MV-4-11 (cell line): ENCODE measurements around the gene ARHGAP42.
A peak's percentile ranks its signal among the peaks of the same experiment; 100 is the strongest.
"Not testable (repeated sequence)": the region's sequence is repeated elsewhere in the genome, so short reads cannot be mapped to it uniquely, and the experiment has no call there.

Source experiments
- DNase-seq: peaks from one replicate; lab custom pipeline; 2025; lab: John Stamatoyannopoulos, UW

ARHGAP42 gene

GRCh38 chr11:100872951-100873740 lies 186.1 kb downstream of the ARHGAP42 start:
- no peak for DNase-seq

DNA sequence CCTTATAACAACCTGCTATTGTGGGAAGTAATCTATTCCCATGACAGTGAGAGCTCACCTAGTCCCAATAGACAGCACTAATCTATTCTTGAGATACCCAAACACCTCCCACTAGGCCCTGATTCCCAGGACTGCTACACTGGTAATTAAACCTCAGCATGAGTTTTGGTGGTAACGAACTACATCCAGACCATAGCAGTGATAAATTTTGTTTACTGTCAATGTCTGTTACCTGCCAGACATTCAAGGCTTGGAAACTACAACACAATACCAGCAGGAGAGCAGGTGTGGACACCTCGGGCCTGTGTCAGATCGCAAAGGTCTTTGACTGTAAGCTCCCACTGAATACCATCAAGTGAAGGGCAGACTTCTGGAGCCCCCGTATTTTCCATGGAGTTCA lies 187.1 kb downstream of the ARHGAP42 start:
- DNase-seq, result no peak

GRCh38 chr11:100875521-100875869 lies 188.4 kb downstream of the ARHGAP42 start:
- no peak for DNase-seq

- DNase-seq, result no peak
Observed at GRCh38 chr11:100876815-100877520, 189.9 kb downstream of the ARHGAP42 start.

- DNase-seq, result no peak
Observed at GRCh38 chr11:100878474-100878873, 191.4 kb downstream of the ARHGAP42 start.

DNA sequence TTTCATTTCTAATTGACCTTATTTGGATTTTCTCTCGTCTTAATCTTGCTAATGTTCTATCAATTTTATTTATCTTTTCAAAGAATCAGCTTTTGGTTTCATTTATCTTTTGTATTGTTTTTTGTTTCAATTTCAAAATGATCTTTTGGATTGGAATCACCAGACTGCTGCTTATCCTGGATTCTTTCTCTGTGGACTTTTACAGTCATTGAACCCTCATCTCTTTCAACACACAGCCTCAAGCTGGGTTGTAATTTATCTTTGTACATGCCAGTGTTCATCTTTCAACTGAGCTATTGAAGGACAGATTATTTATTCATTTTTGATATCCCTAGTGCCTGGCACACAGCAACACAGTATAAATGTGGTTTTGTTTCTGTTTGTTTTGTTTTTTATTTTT lies 195.9 kb downstream of the ARHGAP42 start:
- DNase-seq, result no peak

DNA sequence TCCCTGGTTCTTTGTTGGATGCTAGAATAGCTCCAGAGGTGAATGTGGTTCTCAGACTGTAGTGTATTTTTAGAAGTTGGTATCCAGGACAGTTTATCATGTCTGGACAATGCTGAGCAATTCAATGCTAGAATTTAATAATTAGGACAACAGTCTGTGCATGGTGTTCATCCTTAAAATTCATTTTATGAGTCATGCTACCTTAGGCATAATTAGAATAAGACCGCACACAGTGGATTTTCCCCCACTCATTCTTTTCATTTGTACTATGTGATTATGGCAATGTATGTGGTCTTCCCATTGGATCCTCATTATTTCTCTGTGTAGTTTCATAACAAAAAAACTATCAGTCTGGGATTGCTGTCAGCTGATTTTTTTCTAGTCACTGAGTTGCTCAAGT lies 196.7 kb downstream of the ARHGAP42 start:
- DNase-seq, result no peak

GRCh38 chr11:100887659-100888058 lies 200.6 kb downstream of the ARHGAP42 start:
- no peak for DNase-seq

DNA sequence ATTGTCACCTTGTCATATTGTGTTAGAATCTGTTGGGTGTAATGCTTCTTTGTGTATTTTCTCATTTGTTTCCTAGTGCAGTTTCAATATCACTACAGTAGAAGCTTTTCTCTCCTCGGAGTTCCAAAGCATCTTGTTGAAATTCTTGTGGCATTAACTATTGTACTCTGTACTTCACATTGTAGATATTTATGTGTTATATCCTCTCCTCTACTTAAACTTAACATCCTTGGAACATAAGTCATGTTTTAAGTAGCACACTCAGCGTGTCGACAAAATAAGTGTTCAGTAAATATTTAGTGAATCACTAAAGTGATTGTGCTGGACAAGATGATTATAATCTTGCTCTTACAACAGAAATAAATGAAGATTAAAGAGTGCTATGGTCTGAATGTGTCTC lies 201.7 kb downstream of the ARHGAP42 start:
- no peak for DNase-seq

- DNase-seq, result no peak
Observed at GRCh38 chr11:100889758-100890157, 202.7 kb downstream of the ARHGAP42 start.

- no peak for DNase-seq
Observed at GRCh38 chr11:100890789-100891188, 203.7 kb downstream of the ARHGAP42 start.

- no peak for DNase-seq
Observed at GRCh38 chr11:100892886-100893285, 205.8 kb downstream of the ARHGAP42 start.

DNA sequence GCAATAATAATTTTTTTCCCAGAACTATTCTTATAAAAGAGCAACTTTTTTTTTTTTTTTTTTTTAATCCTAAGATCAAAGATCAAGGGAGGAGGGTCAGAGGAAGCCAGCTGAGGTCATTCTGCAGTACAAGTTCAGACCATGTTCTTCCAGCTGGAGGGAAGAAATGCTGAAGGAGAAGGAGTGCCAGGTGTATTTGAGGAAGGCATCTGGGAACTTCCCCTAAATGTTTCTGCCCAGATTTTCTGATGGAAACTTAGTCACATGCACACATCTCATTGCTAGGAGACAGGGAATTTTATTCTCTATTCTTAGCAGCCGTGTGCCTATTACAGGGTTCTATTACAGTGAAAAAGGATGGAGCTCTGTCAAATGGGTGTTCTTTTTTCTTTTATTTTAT lies 208.4 kb downstream of the ARHGAP42 start:
- no peak for DNase-seq

DNA sequence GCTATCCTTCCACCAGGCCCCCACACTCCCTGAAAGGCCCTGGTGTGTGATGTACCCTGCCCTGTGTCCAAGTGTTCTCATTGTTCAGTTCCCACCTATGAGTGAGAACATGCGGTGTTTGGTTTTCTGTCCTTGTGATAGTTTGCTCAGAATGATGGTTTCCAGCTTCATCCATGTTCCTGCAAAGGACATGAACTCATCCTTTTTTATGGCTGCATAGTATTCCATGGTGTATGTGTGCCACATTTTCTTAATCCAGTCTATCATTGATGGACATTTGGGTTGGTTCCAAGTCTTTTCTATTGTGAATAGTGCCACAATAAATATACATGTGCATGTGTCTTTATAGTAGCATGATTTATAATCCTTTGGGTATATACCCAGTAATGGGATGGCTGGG lies 208.9 kb downstream of the ARHGAP42 start:
- not testable (repeated sequence) for DNase-seq

DNA sequence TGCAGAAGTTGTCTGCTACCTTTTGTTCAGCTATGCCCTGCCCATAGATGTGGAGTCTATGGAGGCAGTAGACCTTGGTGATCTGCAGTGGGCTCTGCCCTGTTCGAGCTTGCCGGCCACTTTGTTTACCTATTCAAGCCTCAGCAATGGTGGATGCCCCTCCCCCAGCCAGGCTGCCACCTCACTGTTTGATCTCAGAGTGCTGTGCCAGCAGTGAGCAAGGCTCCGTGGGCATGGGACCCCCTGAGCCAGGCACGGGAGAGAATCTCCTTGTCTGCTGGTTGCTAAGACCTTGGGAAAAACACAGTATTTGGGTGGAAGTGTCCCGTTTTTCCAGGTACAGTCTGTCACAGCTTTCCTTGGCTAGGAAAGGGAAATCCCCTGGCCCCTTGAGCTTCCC lies 214.4 kb downstream of the ARHGAP42 start:
- DNase-seq, result not testable (repeated sequence)

GRCh38 chr11:100902454-100903141 lies 215.5 kb downstream of the ARHGAP42 start:
- no peak for DNase-seq

- DNase-seq, result no peak
Observed at GRCh38 chr11:100903284-100903683, 216.2 kb downstream of the ARHGAP42 start.

- DNase-seq, result no peak
Observed at GRCh38 chr11:100905684-100906083, 218.6 kb downstream of the ARHGAP42 start.

DNA sequence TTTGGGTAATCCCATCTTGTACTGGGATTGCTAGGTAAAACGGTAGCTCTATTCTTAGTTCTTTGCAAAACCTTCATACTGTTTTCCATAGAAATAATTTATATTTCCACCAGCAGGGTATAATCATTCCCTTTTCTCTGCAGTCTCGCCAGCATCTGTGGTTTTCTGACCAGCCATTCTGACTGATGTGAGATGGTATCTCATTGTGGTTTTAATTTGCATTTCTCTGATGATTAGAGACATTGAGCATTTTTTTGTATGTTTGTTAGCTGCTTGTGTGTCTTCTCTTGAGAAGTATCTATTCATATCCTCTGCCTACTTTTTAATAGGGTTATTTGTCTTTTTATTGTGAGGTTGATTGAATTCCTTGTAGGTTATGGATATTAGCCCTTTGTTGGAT lies 221.7 kb downstream of the ARHGAP42 start:
- DNase-seq, result no peak

GRCh38 chr11:100910808-100911207 lies 223.7 kb downstream of the ARHGAP42 start:
- DNase-seq, result peak; percentile 23

DNA sequence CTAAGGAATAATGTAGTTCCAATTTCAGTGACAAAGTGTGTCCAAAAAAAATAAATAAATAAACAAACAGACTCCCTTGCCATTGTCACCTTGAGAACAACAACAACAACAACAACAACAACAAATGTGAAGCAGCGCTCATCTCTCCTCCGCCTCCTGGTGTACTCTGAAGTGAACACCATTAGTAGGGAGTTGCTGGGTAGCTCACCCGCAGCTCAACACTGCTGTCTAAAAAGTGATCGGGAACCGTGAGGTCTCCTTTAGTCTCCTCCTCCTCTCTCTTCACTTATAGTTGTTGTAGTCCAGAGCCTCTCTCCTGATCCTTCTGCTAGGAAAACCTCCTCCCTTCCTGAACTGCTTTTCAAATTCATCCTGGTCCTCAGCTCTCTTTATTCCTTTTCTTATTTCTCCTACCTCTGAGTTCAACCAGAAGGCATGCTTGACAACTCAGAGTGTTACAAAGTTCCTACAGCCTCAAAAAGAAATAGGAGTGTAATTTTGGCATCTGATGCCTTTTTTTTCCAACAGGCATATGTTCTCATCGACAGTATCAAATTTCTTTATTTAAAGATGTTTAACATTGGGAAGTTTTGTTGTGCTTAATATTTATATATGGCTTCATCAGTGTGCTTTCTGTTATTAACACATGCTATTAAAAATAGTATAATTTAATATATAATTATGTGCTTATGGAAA lies 227.5 kb downstream of the ARHGAP42 start:
- DNase-seq, result no peak
